Bronchial epithelial cell (primary cell): ENCODE results near the gene CLIC1. TPM values are rescaled to one million over a fixed set of nuclear protein-coding genes. Genes with fewer than 3 reads are reported as not detected.

Experiments used
- DNase-seq: peaks from one replicate; pipeline ENCODE4 v3.0.0-alpha.2; 2010; ENCODE audit warnings: low read depth
- FAIRE-seq: peaks from 2 replicates; lab custom pipeline; 2011; peaks lifted over from hg19 to GRCh38; lab: Jason Lieb, UNC
- H3K27me3 ChIP-seq: 2 replicates; pipeline ENCODE4 v1.5.1; 2011; ENCODE audit warnings: low read length; ENCODE audit not compliant: control insufficient read depth, insufficient read depth
- H3K36me3 ChIP-seq: 2 replicates; pipeline ENCODE4 v1.5.1; 2011; ENCODE audit warnings: low read length; ENCODE audit not compliant: control insufficient read depth, insufficient read depth
- H3K4me3 ChIP-seq: 2 replicates; pipeline ENCODE4 v1.5.1; 2011; ENCODE audit warnings: mild to moderate bottlenecking, low read depth, low read length, control low read depth
- total RNA-seq: library from RNA; depleted of rRNA; stranded (reverse); fragments of >200 nt; gene quantifications from 2 replicates; pipeline ENCODE4 v1.2.1, GENCODE V29; 2014
- TF ChIP-seq, protein P1 (sequence below): IDR thresholded peaks from 2 replicates; pipeline ENCODE4 v1.5.1; 2011; ENCODE audit warnings: mild to moderate bottlenecking, moderate library complexity, low read length, control low read depth, inconsistent platforms; ENCODE audit not compliant: insufficient read depth, severe bottlenecking

Gene CLIC1
- total RNA-seq, 1 donor from 2014 or later, result 480 TPM

DNA sequence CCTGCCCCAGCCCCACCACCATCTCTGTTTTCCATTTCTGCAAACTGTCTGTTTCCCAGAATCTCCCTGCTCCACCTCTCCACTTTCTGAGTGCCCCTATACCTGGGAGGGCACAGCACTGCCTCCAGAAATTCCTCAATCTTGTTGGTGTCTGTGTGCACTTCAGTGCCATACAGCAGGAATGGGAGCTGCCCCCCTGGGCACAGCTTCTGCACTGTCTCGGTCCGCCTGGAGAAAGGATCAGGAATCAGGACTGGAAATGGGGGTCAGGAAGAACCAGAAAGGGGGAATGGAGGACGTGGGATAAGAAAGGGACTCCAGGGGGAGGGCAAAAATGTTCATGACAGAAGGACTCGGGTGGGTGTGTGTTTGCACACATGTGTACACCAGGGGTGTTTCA is 2.6 kb downstream of the CLIC1 start:
- H3K27me3 ChIP-seq, result no peaks in the 10 kb centered on the region
- H3K4me3 ChIP-seq, result no peak overlapping the region
- peaks cover 21% of the 10 kb centered on the region for H3K36me3 ChIP-seq
- no peak for FAIRE-seq
- no peak for DNase-seq
- TF ChIP-seq, protein P1, sequence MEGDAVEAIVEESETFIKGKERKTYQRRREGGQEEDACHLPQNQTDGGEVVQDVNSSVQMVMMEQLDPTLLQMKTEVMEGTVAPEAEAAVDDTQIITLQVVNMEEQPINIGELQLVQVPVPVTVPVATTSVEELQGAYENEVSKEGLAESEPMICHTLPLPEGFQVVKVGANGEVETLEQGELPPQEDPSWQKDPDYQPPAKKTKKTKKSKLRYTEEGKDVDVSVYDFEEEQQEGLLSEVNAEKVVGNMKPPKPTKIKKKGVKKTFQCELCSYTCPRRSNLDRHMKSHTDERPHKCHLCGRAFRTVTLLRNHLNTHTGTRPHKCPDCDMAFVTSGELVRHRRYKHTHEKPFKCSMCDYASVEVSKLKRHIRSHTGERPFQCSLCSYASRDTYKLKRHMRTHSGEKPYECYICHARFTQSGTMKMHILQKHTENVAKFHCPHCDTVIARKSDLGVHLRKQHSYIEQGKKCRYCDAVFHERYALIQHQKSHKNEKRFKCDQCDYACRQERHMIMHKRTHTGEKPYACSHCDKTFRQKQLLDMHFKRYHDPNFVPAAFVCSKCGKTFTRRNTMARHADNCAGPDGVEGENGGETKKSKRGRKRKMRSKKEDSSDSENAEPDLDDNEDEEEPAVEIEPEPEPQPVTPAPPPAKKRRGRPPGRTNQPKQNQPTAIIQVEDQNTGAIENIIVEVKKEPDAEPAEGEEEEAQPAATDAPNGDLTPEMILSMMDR, result no peak

DNA sequence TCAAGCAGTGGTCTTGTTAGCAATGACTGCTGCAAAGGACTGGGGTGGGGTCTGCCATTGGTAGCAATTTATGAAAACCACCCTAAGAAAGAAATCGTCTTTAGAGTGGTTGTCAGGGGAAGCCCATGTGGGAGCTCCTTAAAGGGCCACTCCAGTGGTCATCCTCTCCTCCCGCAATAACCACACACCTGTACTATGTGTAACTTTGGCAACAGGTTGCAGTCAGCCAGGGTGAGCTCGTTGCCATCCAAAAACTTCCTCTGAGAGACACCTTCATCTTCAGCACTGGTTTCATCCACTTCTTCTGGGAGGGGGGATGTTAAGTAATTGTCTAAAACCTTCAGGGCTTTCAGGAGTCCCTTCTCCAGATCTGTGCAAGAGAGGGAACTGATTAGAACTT is 4.3 kb downstream of the CLIC1 start:
- no peak overlapping the region for H3K4me3 ChIP-seq
- no peak for DNase-seq
- peaks cover 23% of the 10 kb centered on the region for H3K36me3 ChIP-seq
- TF ChIP-seq, protein P1, result no peak
- no peak for FAIRE-seq
- H3K27me3 ChIP-seq, result no peaks in the 10 kb centered on the region

DNA sequence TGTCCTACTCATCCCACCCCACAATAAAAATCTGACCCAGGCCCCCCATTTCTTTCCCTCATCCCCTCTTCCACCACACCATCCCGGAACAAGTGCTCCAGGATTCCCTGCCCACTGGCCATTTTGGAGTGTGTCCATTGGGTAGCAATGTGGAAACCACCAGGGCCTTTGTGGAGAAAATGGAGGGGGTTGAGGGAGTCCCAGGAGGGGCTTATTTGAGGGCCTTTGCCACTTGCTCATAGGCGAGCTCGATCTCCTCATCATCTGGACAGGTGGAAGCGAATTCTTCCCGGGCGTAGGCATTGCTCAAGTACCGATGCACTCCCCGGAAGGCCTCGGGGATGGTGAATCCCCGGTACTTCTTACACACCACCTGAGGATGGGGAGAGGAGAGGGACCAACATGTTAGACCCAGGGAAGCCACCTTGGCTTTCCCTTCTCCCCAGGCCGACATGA is 5.7 kb downstream of the CLIC1 start:
- TF ChIP-seq, protein P1, result no peak
- Histone ChIP-seq H3K4me3 (no peak overlapping the region), H3K36me3 (peaks cover 26% of the 10 kb centered on the region), H3K27me3 (no peaks in the 10 kb centered on the region)
- no peak for FAIRE-seq
- no peak for DNase-seq

DNA sequence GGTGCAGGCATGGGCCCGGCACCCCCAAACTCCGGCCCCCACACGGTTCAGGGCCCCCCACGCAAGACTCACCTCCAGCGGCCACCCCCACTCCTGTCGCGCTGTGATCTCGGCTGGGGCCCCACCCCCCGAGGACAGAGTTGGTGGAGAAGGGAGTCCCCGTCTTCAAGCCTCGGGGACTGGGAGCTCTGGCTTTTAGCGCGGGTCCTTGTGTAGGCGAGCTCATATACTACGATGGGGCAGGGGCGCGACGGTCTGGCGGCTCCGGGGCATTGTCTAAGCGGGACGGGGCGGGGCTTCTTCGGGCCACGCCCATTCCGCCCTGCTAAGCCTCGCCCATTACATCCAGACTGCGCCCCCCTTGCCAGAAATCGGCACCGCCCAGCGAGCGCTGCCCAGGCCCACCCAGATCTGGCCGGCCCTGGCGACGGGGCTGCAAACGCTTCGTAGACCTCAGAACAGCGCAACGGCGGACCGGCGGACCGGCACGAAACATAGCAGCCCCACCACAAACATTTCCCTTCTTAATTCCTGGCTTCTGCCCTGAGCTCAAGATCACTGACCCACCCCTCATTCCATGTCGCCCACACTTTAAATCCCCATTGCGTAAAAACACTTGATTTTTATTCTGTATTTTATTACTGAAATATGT is 6.2 kb downstream of the CLIC1 start:
- TF ChIP-seq, protein P1, result no peak
- DNase-seq, result peak; percentile 59
- Histone ChIP-seq H3K4me3 (peak overlapping the region; percentile 58), H3K27me3 (no peaks in the 10 kb centered on the region), H3K36me3 (peaks cover 26% of the 10 kb centered on the region)
- FAIRE-seq, result no peak

DNA sequence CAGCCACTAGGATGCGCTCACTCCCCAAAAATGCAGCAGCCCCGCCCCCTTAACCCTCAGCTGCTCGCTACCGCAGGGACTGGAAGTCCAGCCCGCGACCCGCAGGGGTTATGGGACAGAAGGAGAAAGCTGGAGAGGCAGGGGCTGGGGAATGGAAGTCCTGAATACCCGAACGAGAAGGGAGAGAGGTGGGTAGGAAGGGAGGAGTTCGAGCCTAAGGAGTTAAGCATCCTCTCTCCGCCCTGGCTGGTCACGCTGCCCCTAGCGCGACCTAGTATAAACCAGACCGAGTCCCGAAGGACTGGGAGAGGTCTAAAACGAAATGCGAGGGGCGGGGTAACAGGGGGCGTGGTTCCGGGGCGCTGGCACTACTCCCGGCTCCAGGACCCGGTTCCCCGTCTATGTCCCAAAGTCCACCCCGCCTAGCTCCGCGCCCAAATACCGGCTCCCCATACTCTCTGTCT is 6.8 kb downstream of the CLIC1 start:
- DNase-seq (peak; percentile 65), FAIRE-seq (no peak)
- Histone ChIP-seq H3K4me3 (peak overlapping the region; percentile 58), H3K27me3 (no peaks in the 10 kb centered on the region), H3K36me3 (peaks cover 26% of the 10 kb centered on the region)
- TF ChIP-seq, protein P1, result no peak
